ENCODE data around the gene GCA. TPM values are rescaled to one million over a fixed set of nuclear protein-coding genes. Genes with fewer than 3 reads are reported as not detected.

The GCA gene
- total and polyA plus RNA-seq, 2 donors from 2014 or later, result 25.3 to 45.6 TPM

- TF ChIP-seq CTCF (IDR thresholded peaks at IDR 0.05; ENCODE audit: borderline replicate concordance, extremely low read depth, insufficient read depth), result no peak
- H3K9ac ChIP-seq (ENCODE audit: low read length in 3 of 3), result no peak overlapping the region
- intact Hi-C loops (cut with DNase I), result no loop called here
- no peak for FAIRE-seq
- no peak for DNase-seq
- H3K4me3 ChIP-seq (ENCODE audit: low read length in 3 of 3), result no peak overlapping the region
- no peak overlapping the region for H3K27ac ChIP-seq (ENCODE audit: low read depth in 2 of 2, low read length in 2 of 2)
- H3K27me3 ChIP-seq (ENCODE audit: control insufficient read depth, insufficient read depth, low read length), result no peaks in the 10 kb centered on the region
- H3K4me1 ChIP-seq (ENCODE audit: control insufficient read depth in 2 of 3, insufficient read depth in 2 of 3, low read depth in 1 of 3, low read length in 3 of 3), result peaks cover 0 to 8% (median 0%) of the 10 kb centered on the region in 3 donors
- H3K36me3 ChIP-seq (ENCODE audit: control insufficient read depth in 2 of 3, insufficient read depth in 3 of 3, low read length in 3 of 3), result peaks cover 0 to 4% (median 0%) of the 10 kb centered on the region in 3 donors
- no peaks in the 10 kb centered on the region for H3K9me3 ChIP-seq (ENCODE audit: control insufficient read depth in 2 of 3, insufficient read depth in 1 of 3, low read length in 3 of 3)
These were observed 31.1 kb upstream of the GCA start for GRCh38 chr2:162312853-162313252.

GRCh38 chr2:162315938-162316337 lies 28.0 kb upstream of the GCA start:
- peak overlapping the region in 1 of 3 donors; percentile 89 for H3K4me3 ChIP-seq (ENCODE audit: low read length in 3 of 3)
- DNase-seq (no peak), FAIRE-seq (no peak)
- H3K9ac ChIP-seq (ENCODE audit: low read length in 3 of 3), result no peak overlapping the region
- H3K36me3 ChIP-seq (ENCODE audit: control insufficient read depth in 2 of 3, insufficient read depth in 3 of 3, low read length in 3 of 3), result no peaks in the 10 kb centered on the region
- no peaks in the 10 kb centered on the region for H3K27me3 ChIP-seq (ENCODE audit: control insufficient read depth, insufficient read depth, low read length)
- no peak overlapping the region for H3K27ac ChIP-seq (ENCODE audit: low read depth in 2 of 2, low read length in 2 of 2)
- H3K9me3 ChIP-seq (ENCODE audit: control insufficient read depth in 2 of 3, insufficient read depth in 1 of 3, low read length in 3 of 3), result no peaks in the 10 kb centered on the region
- no peak for TF ChIP-seq CTCF (IDR thresholded peaks at IDR 0.05; ENCODE audit: borderline replicate concordance, extremely low read depth, insufficient read depth)
- intact Hi-C loops (cut with DNase I), result no loop called here
- peaks cover 0 to 13% (median 7%) of the 10 kb centered on the region in 3 donors for H3K4me1 ChIP-seq (ENCODE audit: control insufficient read depth in 2 of 3, insufficient read depth in 2 of 3, low read depth in 1 of 3, low read length in 3 of 3)

- intact Hi-C loops (cut with DNase I), result no loop called here
- FAIRE-seq, result no peak
- no peaks in the 10 kb centered on the region for H3K27me3 ChIP-seq (ENCODE audit: control insufficient read depth, insufficient read depth, low read length)
- H3K9ac ChIP-seq (ENCODE audit: low read length in 3 of 3), result no peak overlapping the region
- no peak for TF ChIP-seq CTCF (IDR thresholded peaks at IDR 0.05; ENCODE audit: borderline replicate concordance, extremely low read depth, insufficient read depth)
- no peak overlapping the region for H3K27ac ChIP-seq (ENCODE audit: low read depth in 2 of 2, low read length in 2 of 2)
- peak overlapping the region in 1 of 3 donors; percentile 89 for H3K4me3 ChIP-seq (ENCODE audit: low read length in 3 of 3)
- no peaks in the 10 kb centered on the region for H3K36me3 ChIP-seq (ENCODE audit: control insufficient read depth in 2 of 3, insufficient read depth in 3 of 3, low read length in 3 of 3)
- no peak for DNase-seq
- no peaks in the 10 kb centered on the region for H3K9me3 ChIP-seq (ENCODE audit: control insufficient read depth in 2 of 3, insufficient read depth in 1 of 3, low read length in 3 of 3)
- peaks cover 0 to 13% (median 7%) of the 10 kb centered on the region in 3 donors for H3K4me1 ChIP-seq (ENCODE audit: control insufficient read depth in 2 of 3, insufficient read depth in 2 of 3, low read depth in 1 of 3, low read length in 3 of 3)
These were observed 27.3 kb upstream of the GCA start for GRCh38 chr2:162316590-162316989.

Measured in kidney (tissue), 14 donors.